NCI-H146 treated with DMSO at 0.1 percent for 48 hours (cell line): ENCODE results near the gene SLC23A2.
"Not testable (repeated sequence)": the region's sequence is repeated elsewhere in the genome, so short reads cannot be mapped to it uniquely, and the experiment has no call there.

ENCODE experiments used
- DNase-seq: peaks from one replicate; lab custom pipeline; 2025; ENCODE audit not compliant: unreplicated experiment; lab: John Stamatoyannopoulos, UW

The SLC23A2 gene

GRCh38 chr20:4881006-4881730 is 120.1 kb downstream of the SLC23A2 start:
- no peak for DNase-seq

- no peak for DNase-seq
Measured at GRCh38 chr20:4880051-4880450, 121.3 kb downstream of the SLC23A2 start.

GRCh38 chr20:4878099-4878498 is 123.2 kb downstream of the SLC23A2 start:
- not testable (repeated sequence) for DNase-seq

GRCh38 chr20:4876731-4877130 is 124.6 kb downstream of the SLC23A2 start:
- peak; percentile 5 for DNase-seq

GRCh38 chr20:4876301-4876700 is 125.0 kb downstream of the SLC23A2 start:
- no peak for DNase-seq

GRCh38 chr20:4875578-4876067 is 125.7 kb downstream of the SLC23A2 start:
- peak; percentile 82 for DNase-seq

GRCh38 chr20:4873396-4873795 is 127.9 kb downstream of the SLC23A2 start:
- DNase-seq = no peak

- no peak for DNase-seq
Measured at GRCh38 chr20:4871486-4871885, 129.8 kb downstream of the SLC23A2 start.

- no peak for DNase-seq
Measured at GRCh38 chr20:4870906-4871305, 130.4 kb downstream of the SLC23A2 start.

GRCh38 chr20:4869290-4870193 is 131.8 kb downstream of the SLC23A2 start:
- DNase-seq = no peak

GRCh38 chr20:4867051-4867450 is 134.3 kb downstream of the SLC23A2 start:
- DNase-seq = no peak

GRCh38 chr20:4866429-4866828 is 134.9 kb downstream of the SLC23A2 start:
- no peak for DNase-seq

GRCh38 chr20:4864311-4864752 is 137.0 kb downstream of the SLC23A2 start:
- peak; percentile 54 for DNase-seq

- no peak for DNase-seq
Measured at GRCh38 chr20:4862661-4863060, 138.6 kb downstream of the SLC23A2 start.

GRCh38 chr20:4861961-4862360 is 139.3 kb downstream of the SLC23A2 start:
- DNase-seq = no peak

GRCh38 chr20:4858000-4858399 is 143.3 kb downstream of the SLC23A2 start:
- DNase-seq = no peak

- no peak for DNase-seq
Measured at GRCh38 chr20:4856022-4856755, 145.1 kb downstream of the SLC23A2 start.

GRCh38 chr20:4855555-4855954 is 145.8 kb downstream of the SLC23A2 start:
- DNase-seq = no peak

- no peak for DNase-seq
Measured at GRCh38 chr20:4855097-4855496, 146.2 kb downstream of the SLC23A2 start.

GRCh38 chr20:4854561-4854901 is 146.8 kb downstream of the SLC23A2 start:
- no peak for DNase-seq
